Duodenal mucosa (tissue), 2 donors: ENCODE results near the gene PROM1.

Source experiments
- H3K27ac ChIP-seq: one replicate; pipeline ENCODE4 v1.7.0; 2013; ENCODE audit warnings: low read depth, low read length
- H3K27me3 ChIP-seq, 2 donors: one replicate each; pipeline ENCODE4 v1.7.0; 2013; ENCODE audit warnings: low read length in 2 of 2, control low read depth in 1 of 2; ENCODE audit not compliant: insufficient read depth in 2 of 2, control insufficient read depth in 1 of 2
- H3K36me3 ChIP-seq, 2 donors: one replicate each; pipeline ENCODE4 v1.7.0; 2013; ENCODE audit warnings: low read length in 2 of 2, control low read depth in 1 of 2; ENCODE audit not compliant: insufficient read depth in 2 of 2, control insufficient read depth in 1 of 2
- H3K4me1 ChIP-seq, 2 donors: one replicate each; pipeline ENCODE4 v1.7.0; 2013; ENCODE audit warnings: low read length in 2 of 2, control low read depth in 1 of 2; ENCODE audit not compliant: insufficient read depth in 2 of 2, control insufficient read depth in 1 of 2
- H3K4me3 ChIP-seq, 2 donors: one replicate each; pipeline ENCODE4 v1.7.0; 2013; ENCODE audit warnings: low read length in 2 of 2, low read depth in 1 of 2
- H3K9ac ChIP-seq, 2 donors: one replicate each; pipeline ENCODE4 v1.7.0; 2013; ENCODE audit warnings: low read length in 2 of 2, low read depth in 1 of 2
- H3K9me3 ChIP-seq, 2 donors: one replicate each; pipeline ENCODE4 v1.7.0; 2013; ENCODE audit warnings: low read length in 2 of 2, control low read depth in 1 of 2; ENCODE audit not compliant: control insufficient read depth in 1 of 2

The PROM1 gene

GRCh38 chr4:16070203-16070602, 13.6 kb downstream of the PROM1 start:
- H3K4me1 ChIP-seq: peaks cover 8 to 11% of the 10 kb centered on the region in 2 donors
- H3K4me3 ChIP-seq: no peak overlapping the region
- H3K9me3 ChIP-seq: no peaks in the 10 kb centered on the region
- H3K27ac ChIP-seq: no peak overlapping the region
- H3K36me3 ChIP-seq: no peaks in the 10 kb centered on the region
- H3K9ac ChIP-seq: no peak overlapping the region
- no peaks in the 10 kb centered on the region for H3K27me3 ChIP-seq

DNA sequence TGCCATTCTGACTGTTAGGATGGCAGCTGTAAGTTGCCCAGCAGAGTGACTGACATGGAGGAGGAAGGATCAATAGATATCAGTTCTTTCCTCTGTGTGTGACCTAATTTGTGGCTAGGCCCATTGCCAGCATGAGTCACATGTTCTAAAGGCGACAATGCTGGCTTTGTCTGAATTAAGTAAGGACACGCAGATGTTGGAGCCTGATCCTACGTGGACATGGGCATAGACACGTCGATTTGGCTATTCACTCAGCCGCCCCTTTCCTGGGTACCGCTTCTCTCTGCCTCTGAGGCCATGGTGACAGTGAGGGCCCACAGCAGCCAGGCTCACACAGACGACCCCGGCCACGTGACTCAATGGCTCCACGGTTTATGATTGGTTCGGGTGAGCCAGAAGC, 16.3 kb downstream of the PROM1 start:
- H3K9ac ChIP-seq: peak overlapping the region in 1 of 2 donors; percentile 15
- H3K4me1 ChIP-seq: peaks cover 8 to 11% of the 10 kb centered on the region in 2 donors
- no peaks in the 10 kb centered on the region for H3K36me3 ChIP-seq
- no peak overlapping the region for H3K27ac ChIP-seq
- peak overlapping the region in 1 of 2 donors; percentile 13 for H3K4me3 ChIP-seq
- no peaks in the 10 kb centered on the region for H3K27me3 ChIP-seq
- peaks cover 0 to 2% of the 10 kb centered on the region in 2 donors for H3K9me3 ChIP-seq

DNA sequence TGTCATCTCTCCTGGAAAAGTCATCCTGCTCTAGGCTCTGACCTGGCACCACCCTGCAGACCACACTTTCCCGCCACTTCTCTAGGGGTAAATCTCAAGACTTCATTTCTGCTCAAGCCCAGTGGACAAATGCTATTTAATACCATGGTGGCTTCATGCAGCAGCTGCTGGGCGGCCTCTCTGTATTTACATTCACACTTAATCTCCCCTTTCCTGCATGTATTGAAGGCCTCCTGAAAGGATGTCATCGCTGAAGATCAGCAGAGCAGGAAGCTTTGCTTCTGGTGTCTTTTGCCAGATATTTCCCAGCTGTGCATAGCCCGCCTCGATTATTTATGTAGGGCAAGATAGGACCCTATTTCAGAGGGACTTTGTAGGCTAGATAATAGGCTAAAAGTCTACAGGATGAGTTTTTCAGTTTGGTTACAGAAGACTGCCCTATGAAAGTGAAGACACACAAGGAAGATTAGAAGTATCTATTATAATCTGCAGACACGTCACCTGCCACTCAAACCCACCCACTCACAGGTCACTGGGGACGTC, 17.2 kb downstream of the PROM1 start:
- Histone ChIP-seq H3K4me3 (no peak overlapping the region), H3K9me3 (peaks cover 0 to 2% of the 10 kb centered on the region in 2 donors), H3K4me1 (peaks cover 8 to 11% of the 10 kb centered on the region in 2 donors), H3K27me3 (no peaks in the 10 kb centered on the region), H3K27ac (no peak overlapping the region), H3K9ac (no peak overlapping the region), H3K36me3 (no peaks in the 10 kb centered on the region)

DNA sequence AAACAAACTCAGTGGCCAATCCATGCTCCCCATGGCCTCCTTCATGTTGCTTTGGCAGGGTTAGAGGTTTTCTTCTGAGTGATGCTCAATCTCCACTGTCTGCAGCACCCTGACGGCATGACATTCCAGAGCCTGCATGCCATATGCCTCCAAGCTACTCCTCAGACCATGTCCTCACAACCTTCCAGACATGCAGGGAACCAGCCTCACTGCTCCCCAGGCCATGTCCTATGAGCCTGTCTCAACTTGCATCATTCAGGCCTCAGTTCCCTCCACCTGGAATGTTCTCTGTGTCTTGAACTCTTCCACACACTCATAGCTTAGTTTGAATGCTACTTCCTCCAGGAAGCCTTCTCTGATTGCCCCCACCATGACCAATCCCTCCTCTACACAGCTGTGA, 18.8 kb downstream of the PROM1 start:
- H3K27me3 ChIP-seq: no peaks in the 10 kb centered on the region
- peaks cover 0 to 2% of the 10 kb centered on the region in 2 donors for H3K9me3 ChIP-seq
- H3K4me3 ChIP-seq: no peak overlapping the region
- no peak overlapping the region for H3K27ac ChIP-seq
- H3K4me1 ChIP-seq: peaks cover 8 to 11% of the 10 kb centered on the region in 2 donors
- H3K36me3 ChIP-seq: no peaks in the 10 kb centered on the region
- H3K9ac ChIP-seq: no peak overlapping the region

GRCh38 chr4:16062601-16063000, 21.2 kb downstream of the PROM1 start:
- Histone ChIP-seq H3K9ac (no peak overlapping the region), H3K27me3 (no peaks in the 10 kb centered on the region), H3K4me1 (peaks cover 7 to 8% of the 10 kb centered on the region in 2 donors), H3K36me3 (no peaks in the 10 kb centered on the region), H3K4me3 (no peak overlapping the region), H3K27ac (no peak overlapping the region), H3K9me3 (peaks cover 0 to 2% of the 10 kb centered on the region in 2 donors)

GRCh38 chr4:16056681-16057385, 27.0 kb downstream of the PROM1 start:
- Histone ChIP-seq H3K27ac (no peak overlapping the region), H3K4me1 (peaks cover 3 to 11% of the 10 kb centered on the region in 2 donors), H3K27me3 (no peaks in the 10 kb centered on the region), H3K4me3 (no peak overlapping the region), H3K9me3 (no peaks in the 10 kb centered on the region), H3K9ac (no peak overlapping the region), H3K36me3 (no peaks in the 10 kb centered on the region)

- Histone ChIP-seq H3K36me3 (no peaks in the 10 kb centered on the region), H3K9ac (no peak overlapping the region), H3K9me3 (no peaks in the 10 kb centered on the region), H3K27me3 (no peaks in the 10 kb centered on the region), H3K4me3 (no peak overlapping the region), H3K4me1 (peaks cover 3 to 11% of the 10 kb centered on the region in 2 donors), H3K27ac (no peak overlapping the region)
These were observed 27.9 kb downstream of the PROM1 start for GRCh38 chr4:16055873-16056272.

- Histone ChIP-seq H3K36me3 (no peaks in the 10 kb centered on the region), H3K9me3 (no peaks in the 10 kb centered on the region), H3K27me3 (no peaks in the 10 kb centered on the region), H3K4me1 (peaks cover 3 to 11% of the 10 kb centered on the region in 2 donors), H3K4me3 (no peak overlapping the region), H3K9ac (no peak overlapping the region), H3K27ac (no peak overlapping the region)
These were observed 28.4 kb downstream of the PROM1 start for GRCh38 chr4:16055471-16055870.

DNA sequence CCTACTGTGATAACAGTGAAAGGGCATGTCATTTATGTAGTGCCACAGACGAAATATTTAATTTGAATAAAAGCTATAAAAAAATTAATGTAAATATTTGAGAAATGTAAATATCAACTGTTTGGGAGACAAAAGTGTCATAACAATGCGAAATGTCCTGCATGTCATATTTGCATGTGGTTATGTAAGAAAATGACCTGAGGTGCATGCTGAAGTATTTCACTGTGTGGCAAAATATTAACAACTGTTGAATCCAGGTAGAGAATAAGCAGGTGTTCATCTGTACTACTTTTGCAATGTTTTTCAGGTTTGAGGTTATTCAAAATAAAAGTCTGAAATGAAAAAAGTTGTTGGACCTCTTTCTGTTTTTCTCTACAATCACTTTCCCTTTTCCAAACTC, 30.9 kb downstream of the PROM1 start:
- H3K27me3 ChIP-seq: no peaks in the 10 kb centered on the region
- H3K36me3 ChIP-seq: no peaks in the 10 kb centered on the region
- peaks cover 3 to 11% of the 10 kb centered on the region in 2 donors for H3K4me1 ChIP-seq
- H3K9ac ChIP-seq: no peak overlapping the region
- H3K9me3 ChIP-seq: no peaks in the 10 kb centered on the region
- no peak overlapping the region for H3K4me3 ChIP-seq
- no peak overlapping the region for H3K27ac ChIP-seq

DNA sequence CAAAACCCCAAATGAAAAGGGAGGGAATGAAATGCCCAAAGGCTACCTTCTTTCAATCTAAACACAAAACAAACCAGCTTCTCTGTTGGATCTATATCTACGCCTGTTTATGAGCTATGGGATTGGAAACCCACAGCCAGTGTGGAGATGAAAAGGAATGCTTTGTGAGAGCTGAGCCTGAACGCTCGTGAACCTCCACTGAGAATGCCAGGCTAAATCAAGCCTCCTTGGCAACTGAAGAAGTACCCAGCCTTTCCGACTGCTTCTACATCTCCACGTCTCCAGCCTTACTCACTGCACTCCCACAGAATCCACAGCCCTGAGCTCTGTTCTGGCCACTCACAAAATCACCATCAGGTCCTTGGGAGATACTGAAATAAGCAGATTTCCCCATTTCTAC, 31.8 kb downstream of the PROM1 start:
- peaks cover 3 to 11% of the 10 kb centered on the region in 2 donors for H3K4me1 ChIP-seq
- no peak overlapping the region for H3K27ac ChIP-seq
- H3K9ac ChIP-seq: no peak overlapping the region
- no peaks in the 10 kb centered on the region for H3K27me3 ChIP-seq
- no peaks in the 10 kb centered on the region for H3K9me3 ChIP-seq
- H3K36me3 ChIP-seq: no peaks in the 10 kb centered on the region
- H3K4me3 ChIP-seq: no peak overlapping the region
